Measurements from ENCODE around the gene PRRT4.
A peak's percentile ranks its signal among the peaks of the same experiment; 100 is the strongest.

PRRT4 gene

DNA sequence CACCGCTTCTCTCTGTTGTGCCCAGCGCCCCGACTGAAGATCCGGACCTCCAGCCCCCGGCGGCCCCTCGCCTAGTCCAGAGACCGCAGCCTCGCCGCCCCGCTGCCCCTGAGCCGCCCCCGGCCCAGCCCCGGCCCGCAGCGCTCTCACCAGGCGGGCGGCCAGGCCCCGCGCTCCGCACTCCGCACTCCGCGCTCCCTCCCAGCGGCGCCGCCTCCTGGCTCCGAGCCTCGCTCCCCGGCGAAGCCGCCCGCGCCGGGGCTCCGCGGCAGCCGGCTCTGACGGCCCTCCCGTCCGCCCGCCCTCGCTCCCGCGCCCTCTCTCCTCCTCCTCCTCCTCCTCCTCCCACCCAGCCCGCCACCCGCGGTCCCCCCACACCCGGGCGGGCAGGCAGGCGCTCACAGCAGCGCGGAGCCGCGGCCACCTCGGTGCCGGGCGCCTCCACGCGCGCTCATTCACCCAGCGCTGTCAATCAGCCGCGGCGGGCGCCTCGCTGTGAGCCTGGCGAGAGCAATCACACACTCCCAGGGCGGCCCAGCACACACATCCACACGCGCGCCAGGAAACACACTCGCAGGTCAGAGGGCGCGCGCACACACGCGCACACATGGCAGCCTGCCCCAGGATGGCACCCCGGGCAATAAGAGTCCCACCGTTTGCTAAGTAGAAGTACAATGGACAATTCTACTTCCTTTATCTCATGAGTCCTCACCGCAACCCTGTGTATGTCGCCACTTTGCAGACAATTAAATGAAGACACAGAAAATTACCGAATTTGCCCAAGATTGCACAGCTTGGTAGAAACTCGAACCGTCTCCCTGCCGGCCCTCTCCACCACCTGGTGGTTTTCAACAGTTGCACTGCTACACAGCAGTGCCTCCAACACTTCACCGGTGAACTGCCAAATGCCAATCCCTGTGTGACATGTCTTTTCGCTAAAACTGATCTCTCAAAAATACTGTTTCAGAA lies at the start of gene PRRT4:
PRRT4 (minus strand) TSS at position 280 of the 969 bp plus-strand sequence.
- no peak for DNase-seq

DNA sequence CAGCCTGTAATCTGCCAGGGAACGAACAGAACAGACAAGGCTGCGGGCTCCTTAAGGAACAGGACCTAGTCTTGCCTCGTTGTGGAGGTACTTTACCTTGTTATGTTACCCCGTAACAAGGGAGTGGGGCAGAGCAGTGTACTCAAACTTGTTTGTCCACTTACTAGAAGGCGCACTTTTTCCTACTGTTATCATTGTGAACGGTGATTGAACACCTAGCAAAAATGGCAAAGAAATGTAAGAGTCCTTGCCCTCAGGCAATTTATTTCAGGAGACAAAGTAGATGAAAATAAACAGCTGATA lies 48.9 kb upstream of the PRRT4 start:
- DNase-seq = no peak

DNA sequence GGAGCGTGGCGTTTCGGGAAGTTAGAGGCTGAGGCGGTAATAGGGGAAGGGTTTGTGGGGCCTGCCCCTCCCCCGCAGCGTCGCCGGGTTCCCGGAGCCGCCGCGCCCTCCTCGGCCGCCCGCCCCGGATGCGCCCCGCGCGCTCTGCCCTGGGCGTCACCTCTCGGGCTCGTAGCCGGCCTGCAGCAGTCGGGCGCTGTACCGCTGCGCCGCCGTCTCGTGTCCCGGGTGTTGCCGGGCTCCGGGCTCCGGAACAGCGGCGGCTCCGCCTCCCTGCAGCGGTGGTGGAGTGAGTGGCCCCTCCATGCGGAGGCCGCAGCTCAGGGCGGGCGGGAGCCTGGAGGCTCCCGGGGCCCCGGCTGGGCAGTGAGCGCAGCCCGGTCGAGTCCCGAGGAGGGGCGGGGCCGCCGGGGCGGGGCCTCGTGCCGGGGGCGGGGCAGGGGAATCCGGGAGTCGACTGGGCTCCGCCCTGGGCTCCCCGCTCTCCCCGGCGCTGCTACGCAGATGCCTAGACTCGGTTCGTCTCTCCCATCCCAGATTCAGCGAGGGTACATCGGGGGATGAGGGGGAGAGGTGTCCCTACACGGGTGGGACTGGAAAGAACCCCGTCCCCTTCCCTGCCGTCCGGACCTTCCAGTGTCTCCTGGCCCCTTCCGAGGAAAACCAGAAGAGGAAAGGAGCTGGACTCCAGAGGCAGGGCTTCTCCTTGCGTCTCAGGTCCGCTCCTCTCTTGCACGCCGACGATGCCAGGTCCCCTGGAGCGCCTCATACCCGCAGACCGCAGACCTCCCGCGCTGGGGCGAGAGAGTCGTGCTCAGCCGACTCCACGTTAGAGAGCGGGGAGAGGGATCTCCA lies 48.3 kb upstream of the PRRT4 start, which contains the start of gene IMPDH1:
IMPDH1 (minus strand) TSS at position 387 of the 855 bp plus-strand sequence; CDS start at position 306, 81 bp downstream.
- peak; percentile 29 for DNase-seq

DNA sequence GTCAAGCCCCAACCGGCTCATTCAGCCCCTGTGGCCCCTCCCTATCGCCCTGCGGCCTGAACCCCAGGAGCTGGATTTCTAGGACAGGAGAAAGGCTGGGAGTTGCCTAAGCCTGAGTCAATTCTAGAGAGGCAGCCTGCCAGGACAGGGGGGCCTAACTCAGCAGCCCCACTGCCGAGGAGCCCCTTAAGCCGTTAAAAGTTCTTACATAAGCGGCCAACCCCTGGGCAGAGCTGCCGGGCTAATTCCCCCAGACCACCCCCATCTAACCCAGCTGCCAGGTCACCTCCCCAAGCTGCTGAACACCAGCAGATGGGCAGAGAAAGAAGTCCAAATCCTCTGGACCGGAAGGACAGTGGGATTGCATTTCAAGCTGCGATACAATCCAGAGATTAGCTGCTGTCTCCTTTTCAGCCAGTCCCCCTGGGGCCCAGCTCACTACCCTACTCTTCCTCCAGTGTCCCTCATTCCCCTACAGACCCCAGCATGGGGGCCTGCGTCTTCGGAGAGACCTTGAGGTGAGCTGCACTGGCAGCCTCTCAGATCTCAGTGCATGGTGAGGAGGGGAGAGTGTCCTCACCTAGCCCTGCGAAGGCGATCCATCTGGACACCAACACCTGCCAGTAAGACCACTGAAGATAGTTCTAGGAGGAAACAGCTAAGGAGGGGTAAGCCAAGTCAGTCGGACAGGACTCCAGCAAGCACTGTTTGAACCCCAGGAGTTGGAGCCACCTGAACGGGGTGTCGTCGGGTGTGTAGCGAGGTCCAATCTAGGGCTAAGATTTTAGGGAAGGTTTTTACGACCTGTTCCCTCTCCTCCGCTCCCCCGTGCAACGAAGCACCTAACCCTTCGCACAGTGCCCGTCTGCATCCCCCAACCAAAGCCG lies 47.5 kb upstream of the PRRT4 start:
- no peak for DNase-seq

DNA sequence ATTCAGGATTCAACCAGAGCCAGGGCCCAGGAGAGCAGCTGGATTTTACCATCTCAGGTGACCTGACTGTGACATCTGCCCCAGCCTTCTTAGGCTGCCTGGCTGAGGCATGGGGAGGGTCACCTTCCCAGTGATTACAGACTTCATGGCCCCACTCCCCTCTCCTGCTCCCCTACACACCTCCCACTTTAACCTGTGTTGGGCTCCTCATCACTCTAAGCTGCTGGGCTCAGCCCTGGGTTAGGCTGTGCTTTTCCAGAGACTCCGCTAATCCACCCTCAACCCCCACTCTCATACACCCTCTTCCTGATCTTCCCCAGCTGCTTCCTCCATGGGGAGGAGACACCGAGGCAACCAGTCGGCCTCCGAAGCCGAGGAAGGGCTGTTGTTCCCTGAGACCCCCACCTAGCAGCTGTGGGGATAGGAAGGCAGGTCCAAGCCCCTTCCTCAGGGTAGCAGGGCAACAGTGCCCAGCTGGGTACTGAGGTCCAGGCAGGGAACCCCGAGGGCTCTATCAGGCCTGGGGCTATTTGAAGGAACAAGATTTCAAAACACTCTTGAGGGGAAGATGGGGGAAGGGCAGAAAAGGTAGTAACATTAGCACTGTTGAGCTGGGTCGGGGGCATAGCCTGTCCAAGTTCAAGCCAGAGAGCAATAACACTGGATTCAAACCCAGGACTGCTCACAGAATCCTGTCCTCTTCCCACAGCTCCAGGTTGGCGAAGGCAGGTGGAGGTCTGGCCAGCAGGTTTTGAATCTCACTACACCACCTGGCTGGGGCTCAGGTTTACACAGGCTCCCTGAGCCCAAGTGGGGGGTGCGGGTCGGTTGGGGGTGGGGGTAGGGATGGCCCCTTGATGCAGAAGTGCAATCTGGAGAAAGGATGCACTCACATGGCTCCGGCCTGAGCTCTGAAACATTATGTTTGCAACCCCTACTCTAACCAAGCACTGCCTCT lies 46.5 kb upstream of the PRRT4 start:
- no peak for DNase-seq

DNA sequence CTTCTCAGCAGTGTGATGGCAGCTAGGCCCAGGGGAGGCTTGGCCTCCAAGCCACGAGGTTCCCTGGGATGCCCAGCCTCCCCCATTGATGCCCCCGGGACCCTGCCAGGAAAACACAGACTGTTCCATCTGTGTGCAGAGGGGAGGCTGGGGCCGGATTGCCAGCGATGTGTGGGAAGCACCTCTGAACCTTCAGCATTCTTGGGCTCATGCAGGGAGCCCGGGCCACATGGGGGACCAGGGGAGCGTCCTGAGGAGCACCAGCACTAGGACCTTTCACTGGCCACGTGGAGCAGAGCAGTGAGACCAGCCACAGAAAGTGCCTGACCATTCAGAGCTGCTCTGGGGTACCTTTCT lies 45.7 kb upstream of the PRRT4 start:
- DNase-seq = no peak

DNA sequence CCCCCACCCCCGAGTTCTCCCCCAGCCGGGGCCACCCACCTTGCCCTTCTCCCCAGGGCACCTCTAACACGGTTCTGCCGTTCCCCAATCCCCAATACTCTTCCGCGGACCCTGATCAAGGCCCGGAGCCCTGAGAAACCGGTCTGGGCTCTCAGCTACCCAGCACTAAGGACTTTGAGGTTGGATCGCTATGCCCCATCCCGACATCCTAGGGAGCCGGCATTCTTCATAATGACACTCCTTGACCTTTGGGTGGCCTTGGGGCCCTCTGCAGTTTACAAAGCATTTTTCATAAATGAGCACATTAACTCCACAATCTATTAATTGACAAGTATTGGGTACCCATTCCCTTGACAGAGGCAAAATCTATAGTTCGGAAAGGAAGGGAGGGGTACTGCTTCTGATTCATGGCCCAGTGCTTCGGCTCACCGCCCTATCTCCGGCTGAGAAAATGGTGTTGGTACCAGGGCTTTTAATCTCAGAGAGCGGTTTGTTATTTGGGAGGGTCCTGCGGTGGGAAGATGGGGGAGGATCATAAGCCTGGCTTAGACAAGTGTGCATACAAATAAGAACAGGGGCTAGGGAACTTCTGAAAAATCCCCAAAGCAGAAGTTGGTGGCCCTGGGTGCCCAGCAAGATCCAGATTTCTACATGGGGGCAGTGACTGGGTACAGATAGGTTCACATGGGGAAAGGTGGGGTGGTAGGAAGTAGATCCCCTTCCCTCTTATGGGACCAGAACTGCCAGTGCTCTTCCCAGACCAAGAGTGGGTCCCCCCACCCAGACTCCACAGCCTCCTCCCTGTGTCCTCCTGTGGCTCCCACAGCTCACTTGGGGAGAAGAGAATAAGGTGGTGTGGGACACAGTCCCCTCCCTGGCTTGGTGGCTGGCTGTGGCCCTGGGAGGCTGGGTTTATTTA lies 45.1 kb upstream of the PRRT4 start:
- DNase-seq = no peak

DNA sequence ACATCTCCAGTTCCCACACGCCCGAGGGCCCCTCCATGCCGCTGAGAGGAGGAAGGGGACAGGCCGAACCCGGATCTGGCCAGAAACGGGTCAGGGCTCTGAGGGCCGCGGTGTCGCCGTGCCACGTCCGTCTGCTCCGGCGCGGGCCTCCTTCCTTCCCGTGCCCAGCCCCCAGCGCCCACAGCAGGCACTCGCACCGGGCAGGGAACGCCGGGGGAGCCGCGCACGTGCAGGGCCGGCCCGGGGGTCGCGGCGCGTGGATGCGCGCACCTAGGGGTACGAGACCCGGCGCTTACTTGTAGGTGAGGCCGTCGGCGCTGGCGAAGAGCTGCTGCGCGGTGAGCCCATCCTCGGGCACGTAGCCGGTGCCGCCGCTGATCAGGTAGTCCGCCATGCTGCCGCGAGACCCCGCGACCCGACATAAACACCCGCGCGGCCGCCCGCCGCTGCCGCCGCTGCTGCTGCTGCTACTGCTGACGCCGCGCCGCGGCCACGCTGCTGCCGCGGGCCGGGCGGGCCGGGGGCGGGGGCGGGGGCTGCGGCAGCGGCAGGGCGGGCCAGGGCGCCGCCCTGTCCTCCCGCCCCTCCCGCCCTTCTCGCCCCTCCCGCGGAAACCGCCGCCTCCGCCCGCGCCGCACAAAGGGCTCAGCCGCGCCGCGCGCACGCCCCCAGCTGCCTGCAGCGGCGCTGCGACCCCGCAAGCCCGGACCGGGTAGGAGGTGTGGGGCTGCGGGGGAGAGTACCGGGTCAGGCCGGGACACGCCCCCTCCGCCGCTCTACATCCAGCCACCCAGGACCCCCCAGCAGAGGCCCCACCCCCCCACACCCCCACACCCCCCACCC lies 44.2 kb upstream of the PRRT4 start:
- DNase-seq = no peak

DNA sequence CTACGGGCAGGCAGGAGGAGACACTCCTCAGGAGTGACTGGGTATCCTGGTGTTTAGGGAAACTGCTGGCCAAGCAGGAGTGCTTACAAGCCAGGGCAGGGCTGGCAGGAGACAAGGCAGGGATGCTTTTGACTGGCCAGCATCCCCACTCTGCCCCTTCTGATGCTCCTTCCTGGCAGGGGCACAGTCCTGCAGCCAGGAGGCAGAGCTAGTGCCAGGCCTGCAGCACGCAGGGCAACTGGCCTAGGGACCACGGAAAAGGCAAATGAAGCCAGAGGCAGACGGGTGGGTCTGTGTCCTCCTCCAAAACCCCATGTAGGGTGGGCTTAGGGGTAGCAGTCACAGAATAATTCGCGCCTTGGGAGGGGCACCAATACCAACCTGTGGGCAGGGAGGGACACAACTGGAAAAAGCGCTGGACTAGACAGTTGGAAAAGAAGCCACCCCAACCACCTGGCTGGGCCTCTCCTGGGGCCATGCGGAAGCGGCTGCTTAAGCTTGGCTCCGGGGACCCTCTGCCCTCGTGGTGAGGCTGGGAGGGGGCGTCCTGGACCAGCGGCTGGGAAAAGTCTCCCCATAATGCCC lies 43.5 kb upstream of the PRRT4 start:
- no peak for DNase-seq

DNA sequence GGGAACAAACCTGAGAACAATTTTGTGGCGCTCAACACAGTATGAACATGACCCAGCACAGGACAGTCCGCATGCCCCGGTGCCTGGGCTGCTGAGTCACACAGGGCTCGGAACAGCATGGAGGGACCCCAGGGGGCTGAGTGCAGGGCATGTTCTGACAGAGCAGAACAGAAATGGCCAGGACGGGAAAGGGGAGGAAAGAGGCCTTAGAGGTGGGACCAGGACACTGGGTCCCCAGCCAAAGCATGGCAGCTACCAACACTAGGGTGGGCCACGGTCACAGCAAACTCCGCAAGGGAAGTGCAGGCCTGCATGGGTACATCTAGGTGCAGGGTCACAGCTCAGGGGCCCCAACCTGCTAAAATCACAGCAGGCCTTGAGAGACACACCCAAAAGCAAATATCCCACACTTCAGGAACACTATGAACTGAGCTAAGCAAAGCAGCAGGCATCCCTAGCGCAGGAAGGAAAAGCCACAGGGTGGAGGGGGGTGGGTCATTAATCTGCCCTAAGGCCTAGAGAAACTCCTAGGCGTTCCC lies 42.7 kb upstream of the PRRT4 start:
- DNase-seq = no peak

DNA sequence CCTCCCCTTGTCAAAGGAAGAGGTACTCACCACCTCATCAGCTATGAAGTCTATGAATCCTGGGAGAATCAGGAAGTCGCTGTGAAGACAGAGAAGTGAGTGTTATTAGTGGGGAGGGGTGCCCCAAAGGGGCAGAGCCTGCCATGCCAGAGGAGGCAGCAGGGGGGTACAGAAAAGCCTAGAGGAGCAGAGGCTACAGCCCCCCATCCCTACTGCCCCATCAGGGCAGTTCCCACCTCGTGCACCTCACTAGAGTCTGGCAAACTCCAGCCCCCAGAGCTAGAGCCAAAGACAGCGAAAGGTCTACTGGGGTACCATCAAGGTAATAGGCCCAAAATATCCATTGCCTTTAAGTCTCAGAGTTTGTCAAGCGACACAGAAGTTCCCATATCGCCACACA lies 42.2 kb upstream of the PRRT4 start:
- no peak for DNase-seq

DNA sequence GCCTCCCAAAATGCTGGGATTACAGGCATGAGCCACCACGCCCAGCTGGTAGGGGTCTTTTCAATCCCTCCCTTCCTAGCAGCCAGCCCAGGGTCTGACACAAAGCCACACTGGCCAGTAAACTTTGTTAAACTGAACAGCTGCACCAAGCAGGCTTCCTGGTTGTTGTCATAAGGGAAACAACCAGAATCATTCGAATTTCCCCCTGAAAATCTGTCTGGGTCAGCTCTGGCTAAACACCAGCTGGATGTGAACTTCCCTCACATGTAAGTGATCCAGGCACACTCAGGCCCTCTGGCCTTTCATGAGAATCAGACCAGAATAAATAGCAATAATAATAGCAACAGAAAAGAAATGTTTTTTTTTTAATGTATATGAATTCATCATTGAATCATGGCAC lies 40.9 kb upstream of the PRRT4 start:
- DNase-seq = no peak

DNA sequence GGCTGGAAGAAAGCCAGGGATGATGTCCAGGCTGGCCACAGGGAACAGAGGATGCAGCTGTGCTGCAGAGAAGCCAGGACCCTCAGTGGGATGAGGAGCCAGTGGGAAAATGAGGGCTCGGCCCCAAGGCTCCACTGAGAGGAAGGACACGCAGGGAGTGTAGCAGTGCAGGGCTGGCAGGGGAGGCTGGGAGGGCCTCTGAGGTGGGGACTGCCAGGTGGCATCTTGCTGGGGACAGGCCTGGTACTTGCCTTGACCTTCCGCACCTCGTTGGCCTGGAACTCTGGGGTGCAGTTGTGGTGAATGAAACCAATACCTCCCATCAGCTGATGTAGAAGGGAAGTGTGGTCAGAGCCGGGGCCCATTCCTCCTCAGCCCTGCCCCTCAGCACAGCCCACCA lies 39.1 kb upstream of the PRRT4 start:
- DNase-seq = no peak

DNA sequence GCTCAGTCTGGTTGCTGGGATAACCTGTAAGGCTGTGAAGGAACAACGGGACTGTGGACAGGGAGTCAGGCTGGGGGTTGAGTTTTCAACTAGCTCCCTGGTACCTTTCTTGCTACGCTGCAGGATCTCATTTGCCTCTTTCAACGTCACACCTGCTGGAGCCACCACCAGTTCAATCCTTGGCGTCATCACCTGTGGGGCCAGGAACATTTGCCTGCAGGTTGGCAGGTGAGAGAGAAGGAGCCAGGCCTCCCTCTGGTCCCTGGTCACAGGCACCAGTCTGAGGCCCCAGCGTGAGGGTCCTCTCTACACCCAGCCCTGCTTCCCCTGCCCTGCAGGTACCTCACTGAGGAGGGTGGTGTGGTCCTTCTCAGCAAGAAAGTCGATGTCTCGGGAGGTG lies 38.5 kb upstream of the PRRT4 start:
- no peak for DNase-seq

DNA sequence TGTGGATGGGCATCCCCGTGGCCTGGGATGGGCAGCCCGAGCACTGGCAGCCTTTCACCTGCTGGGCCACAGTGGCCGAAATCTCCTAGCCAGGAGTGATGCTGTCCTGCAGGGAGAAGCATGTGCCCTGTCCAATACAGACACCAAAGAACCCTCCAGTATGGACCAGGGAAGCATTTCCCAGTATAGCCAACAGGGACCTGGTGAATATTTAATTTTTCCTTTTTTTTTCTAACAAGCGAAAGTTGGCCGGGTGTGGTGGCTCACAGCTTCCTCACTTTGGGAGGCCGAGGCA lies 37.3 kb upstream of the PRRT4 start:
- no peak for DNase-seq

DNA sequence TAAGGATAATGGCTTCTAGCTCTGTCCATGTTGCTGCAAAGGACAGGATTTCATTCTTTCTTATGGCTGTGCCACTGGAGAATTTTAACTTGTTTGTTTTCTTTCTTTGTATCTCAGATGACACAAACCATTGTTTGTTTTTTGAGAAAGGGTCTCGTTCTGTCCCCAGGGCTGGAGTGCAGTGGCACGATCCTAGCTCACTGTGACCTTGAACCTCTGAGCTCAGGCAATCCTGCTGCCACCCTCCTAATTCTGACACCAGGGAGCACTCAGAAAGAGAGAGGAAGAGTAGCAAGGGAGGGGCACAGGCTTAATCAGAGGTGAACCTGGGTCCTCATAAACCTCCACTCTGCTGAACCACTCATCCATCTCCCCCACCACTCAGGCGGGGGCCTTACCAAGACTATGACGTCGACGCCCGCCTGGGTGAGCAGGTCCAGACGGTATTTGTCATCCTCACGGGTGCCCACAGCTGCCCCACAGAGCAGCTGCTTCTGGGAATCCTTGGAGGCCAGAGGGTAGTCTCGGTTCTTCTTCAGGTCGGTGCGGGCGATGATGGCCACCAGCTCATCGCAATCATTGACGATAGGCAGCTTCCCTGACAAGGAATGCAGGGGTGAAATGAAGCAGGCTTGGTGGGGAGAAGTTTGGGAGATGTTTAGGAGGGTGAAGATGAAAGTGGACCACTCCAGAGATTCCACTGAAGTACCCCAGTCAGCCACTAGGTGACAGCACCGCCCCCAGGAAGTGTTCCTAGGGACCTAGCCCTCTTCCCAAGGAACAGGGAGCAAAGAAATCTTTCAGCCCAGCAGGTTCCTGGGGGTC lies 36.7 kb upstream of the PRRT4 start:
- DNase-seq = no peak

DNA sequence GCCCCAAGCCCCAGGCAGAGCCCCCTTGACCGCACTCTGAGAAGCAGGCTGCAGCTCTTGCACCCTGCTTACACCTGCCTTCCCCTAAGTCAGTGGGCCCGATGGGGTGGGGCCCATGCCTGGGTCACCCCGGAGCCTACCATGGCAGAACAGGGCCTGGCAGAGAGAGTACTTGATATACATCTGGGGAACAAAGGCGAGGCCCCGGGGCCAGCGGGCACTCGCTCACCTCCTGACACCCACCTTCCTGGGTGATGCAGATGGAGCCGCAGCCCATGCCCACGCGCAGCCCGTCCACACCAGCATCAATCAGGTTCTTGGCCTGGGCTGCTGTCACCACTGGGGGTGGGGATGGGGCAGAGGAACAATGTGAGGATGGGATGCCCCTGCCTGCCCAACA lies 34.9 kb upstream of the PRRT4 start:
- no peak for DNase-seq

DNA sequence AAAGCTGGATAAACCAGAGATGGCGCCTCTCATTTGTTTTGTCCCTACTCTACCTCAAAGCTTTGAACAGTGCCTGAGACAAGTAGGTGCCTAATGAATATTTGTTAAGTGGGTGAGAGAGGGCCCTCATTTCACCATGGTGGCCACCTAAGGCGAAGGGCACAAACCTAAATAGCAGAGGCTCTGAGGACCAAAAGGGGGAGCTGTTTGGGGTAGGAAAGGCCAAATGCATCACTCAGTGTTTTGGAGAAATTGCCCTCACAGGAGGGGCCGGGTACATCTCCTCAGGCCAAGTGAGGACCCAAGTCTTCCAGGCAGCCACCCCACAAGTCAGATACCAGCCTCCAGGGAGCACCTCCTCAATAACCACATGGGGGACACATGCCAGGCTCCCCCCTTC lies 34.3 kb upstream of the PRRT4 start:
- no peak for DNase-seq
